Panc1 (cell line): ENCODE results near the gene PAX5. TPM values are rescaled to one million over a fixed set of nuclear protein-coding genes. Genes with fewer than 3 reads are reported as not detected.

Source experiments
- ATAC-seq: fragments of 200-7000 bp; cut with Tn5 transposase; 2 replicates; pipeline ENCODE4 v1.9.1; 2020; ENCODE audit warnings: mild to moderate bottlenecking, moderate library complexity
- BruUV-seq: library from RNA; stranded (reverse); fragments of 400-500 nt; replicated peaks from 2 replicates; lab custom pipeline; 2021; lab: Mats Ljungman, UMichigan
- CTCF ChIA-PET: fragments of 300-600 bp; sonication (Branson Sonifier 250); formaldehyde crosslinking; loops from one replicate; lab custom pipeline; 2022; ENCODE audit warnings: antibody characterized with exemption; lab: Charles Lee
- POLR2A ChIA-PET: fragments of 300-600 bp; sonication (Branson Sonifier 250); formaldehyde crosslinking; loops from one replicate; lab custom pipeline; 2022; ENCODE audit warnings: antibody characterized with exemption; lab: Charles Lee
- DNase-seq: peaks from one replicate; pipeline ENCODE4 v3.0.0-alpha.2; 2010; ENCODE audit warnings: low read depth, low spot score
- H3K27ac ChIP-seq: 2 replicates; pipeline ENCODE4 v1.5.1; 2011; ENCODE audit warnings: mild to moderate bottlenecking, low read length, inconsistent platforms
- H3K27me3 ChIP-seq: fragments of 200-500 bp; sonication (Bioruptor generic); 2 replicates; pipeline ENCODE4 v1.6.0; 2014; ENCODE audit warnings: low read length, inconsistent platforms; ENCODE audit not compliant: control insufficient read depth, insufficient read depth
- H3K36me3 ChIP-seq: fragments of 200-500 bp; sonication (Bioruptor generic); 2 replicates; pipeline ENCODE4 v1.5.1; 2014; ENCODE audit warnings: inconsistent platforms, mild to moderate bottlenecking, low read length, moderate library complexity; ENCODE audit not compliant: control insufficient read depth, insufficient read depth
- H3K4me1 ChIP-seq: 2 replicates; pipeline ENCODE4 v1.5.1; 2011; ENCODE audit warnings: inconsistent platforms, mild to moderate bottlenecking, low read length, moderate library complexity; ENCODE audit not compliant: control insufficient read depth, insufficient read depth
- H3K4me3 ChIP-seq, 2 experiments: 2 replicates each; pipeline ENCODE4 v1.5.1; 2011 to 2012; ENCODE audit warnings: low read depth in 2 of 2, low read length in 2 of 2, mild to moderate bottlenecking in 2 of 2, inconsistent platforms in 1 of 2, moderate library complexity in 1 of 2
- H3K9me3 ChIP-seq: fragments of 200-500 bp; sonication (Bioruptor generic); 2 replicates; pipeline ENCODE4 v1.5.1; 2014; ENCODE audit warnings: low read depth, mild to moderate bottlenecking, inconsistent platforms, low read length, moderate library complexity; ENCODE audit not compliant: control insufficient read depth, insufficient read depth
- CTCF ChIP-seq: fragments of 450-650 bp; IDR thresholded peaks from 2 replicates; pipeline ENCODE4 v1.5.1; 2017; ENCODE audit warnings: mild to moderate bottlenecking
- POLR2AphosphoS5 ChIP-seq: IDR thresholded peaks from 2 replicates; pipeline ENCODE4 v1.6.1; 2012; ENCODE audit warnings: mild to moderate bottlenecking, low read depth, low read length, moderate library complexity
- REST ChIP-seq, 2 experiments: IDR thresholded peaks; 2 replicates each; pipeline ENCODE4 v1.6.1; 2011 to 2012; ENCODE audit warnings: low read depth in 2 of 2, control low read depth in 1 of 2, low read length in 1 of 2, mild to moderate bottlenecking in 1 of 2, moderate library complexity in 1 of 2; ENCODE audit not compliant: insufficient read depth in 1 of 2
- SIN3A ChIP-seq: IDR thresholded peaks from 2 replicates; pipeline ENCODE4 v1.6.1; 2012; ENCODE audit warnings: low read depth, mild to moderate bottlenecking, low read length, moderate library complexity, borderline replicate concordance; ENCODE audit not compliant: insufficient read depth
- TCF7L2 ChIP-seq: IDR thresholded peaks from 2 replicates; pipeline ENCODE4 v1.6.1; 2011; ENCODE audit warnings: mild to moderate bottlenecking, low read depth, low read length, inconsistent platforms
- in situ Hi-C: cut with HindIII; loops from 2 replicates; pipeline ENCODE4 v1.10.0; 2016; ENCODE audit warnings: low sequenced_read_pairs, low pct_unique_long_range_greater_than_20kb
- intact Hi-C: fragments of 100-400 bp; cut with micrococcal nuclease; formaldehyde crosslinking; loops from one replicate; pipeline ENCODE4 v1.10.0; 2022; ENCODE audit not compliant: unreplicated experiment
- total RNA-seq: library from RNA; stranded (reverse); gene quantifications from one replicate; pipeline ENCODE4 v1.2.1, GENCODE V29; 2021; ENCODE audit not compliant: unreplicated experiment

PAX5 gene
- total RNA-seq, 1 experiment from 2014 or later: 0.39 TPM

GRCh38 chr9:36880075-36880474 is 154.0 kb downstream of the PAX5 start:
- peaks cover 14% of the 10 kb centered on the region for H3K27me3 ChIP-seq
- no TSS peak for BruUV-seq
- H3K9me3 ChIP-seq: no peaks in the 10 kb centered on the region
- H3K27ac ChIP-seq: no peak overlapping the region
- H3K36me3 ChIP-seq: no peaks in the 10 kb centered on the region
- peaks cover 4% of the 10 kb centered on the region; the same call in 1 of the 2 replicates for H3K4me1 ChIP-seq
- no peak for TF ChIP-seq CTCF
- no peak for TF ChIP-seq REST (IDR thresholded peaks at IDR 0.05; ENCODE audit: insufficient read depth in 1 of 2, low read depth in 2 of 2, low read length in 1 of 2)
- no peak for TF ChIP-seq TCF7L2
- no peak for TF ChIP-seq SIN3A
- no peak for TF ChIP-seq POLR2AphosphoS5
- CTCF ChIA-PET: interaction anchor here (0.6 kb wide), 1 partner anchor 466 kb away, joined by 6 read pairs; no protein-coding TSS in a partner anchor
- DNase-seq (no peak), ATAC-seq (no peak)
- H3K4me3 ChIP-seq: no peak overlapping the region
- intact Hi-C loops: no loop called here
- in situ Hi-C loops: no loop called here
- POLR2A ChIA-PET: no interaction called here

GRCh38 chr9:36878986-36879982 is 154.8 kb downstream of the PAX5 start:
- intact Hi-C loops: loop anchor here (10.0 kb wide), 2 partner anchors 196 to 516 kb away; no protein-coding TSS in a partner anchor
- POLR2A ChIA-PET: no interaction called here
- in situ Hi-C loops: no loop called here

More at GRCh38 chr9:36878986-36879982, 154.8 kb downstream of the PAX5 start:
- ATAC-seq (peak; percentile 29; the same call in 1 of the 2 replicates), DNase-seq (no peak)
- TF ChIP-seq REST (IDR thresholded peaks at IDR 0.05; ENCODE audit: insufficient read depth in 1 of 2, low read depth in 2 of 2, low read length in 1 of 2): peak in 1 of 2 experiments; percentile 53; a peak in 1 of 4 replicates
- TF ChIP-seq TCF7L2: no peak
- no peak for TF ChIP-seq CTCF
- TF ChIP-seq POLR2AphosphoS5: no peak
- TF ChIP-seq SIN3A: no peak
- BruUV-seq: no TSS peak
- Histone ChIP-seq H3K9me3 (no peaks in the 10 kb centered on the region), H3K4me3 (no peak overlapping the region), H3K27ac (no peak overlapping the region), H3K27me3 (peaks cover 8% of the 10 kb centered on the region), H3K4me1 (peaks cover 4% of the 10 kb centered on the region; the same call in 1 of the 2 replicates), H3K36me3 (no peaks in the 10 kb centered on the region)
- CTCF ChIA-PET: interaction anchor here (0.6 kb wide), 1 partner anchor 466 kb away, joined by 6 read pairs; no protein-coding TSS in a partner anchor
